ENCODE results near the gene WNT9A.
A peak's percentile ranks its signal among the peaks of the same experiment; 100 is the strongest.

WNT9A gene

DNA sequence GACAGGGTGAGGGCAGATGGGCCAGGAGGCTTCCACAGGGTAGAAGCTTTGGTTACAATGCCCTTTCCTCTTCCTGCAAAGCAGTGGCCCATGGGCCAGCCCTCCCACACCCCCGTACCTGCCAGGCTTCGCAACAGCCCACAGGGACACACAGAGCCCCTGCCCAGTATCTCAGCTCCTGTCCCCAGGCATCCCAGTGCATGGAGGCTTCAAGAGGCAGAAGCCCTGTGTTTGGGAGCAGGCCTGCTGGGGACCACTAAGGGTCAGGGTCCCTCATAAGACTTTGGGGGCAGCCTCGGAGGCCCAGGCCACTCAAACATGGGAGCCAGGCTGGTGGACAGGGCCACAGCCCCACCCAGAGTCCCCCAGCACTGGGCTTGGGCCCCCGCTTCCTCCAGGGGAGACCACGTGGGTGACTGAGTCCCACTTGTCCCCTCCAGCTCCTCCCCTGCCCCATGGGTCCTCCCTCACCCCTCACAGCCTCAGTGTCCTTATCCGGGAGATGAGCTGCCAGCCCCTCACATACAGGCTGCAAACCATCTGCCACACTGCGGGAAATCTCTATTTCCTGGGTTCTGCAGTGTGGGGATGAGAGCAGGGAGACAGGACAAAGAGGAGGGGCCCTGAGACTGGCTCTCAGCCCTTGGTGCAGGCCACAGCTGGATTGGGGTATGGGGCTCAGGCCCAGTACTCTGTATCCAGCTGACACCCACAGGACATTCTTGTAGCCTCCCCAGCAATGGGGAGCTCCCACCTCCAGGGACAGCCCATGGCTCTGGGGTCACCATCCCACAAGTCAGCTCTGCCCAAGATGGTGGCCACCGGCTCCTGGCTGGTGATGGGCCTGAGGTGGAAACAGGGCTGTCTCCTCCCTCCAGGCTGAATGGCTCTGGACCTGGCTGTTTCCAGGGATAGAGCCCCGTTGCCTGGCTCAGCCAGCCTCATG lies 50.7 kb downstream of the WNT9A start:
- no peak for DNase-seq

DNA sequence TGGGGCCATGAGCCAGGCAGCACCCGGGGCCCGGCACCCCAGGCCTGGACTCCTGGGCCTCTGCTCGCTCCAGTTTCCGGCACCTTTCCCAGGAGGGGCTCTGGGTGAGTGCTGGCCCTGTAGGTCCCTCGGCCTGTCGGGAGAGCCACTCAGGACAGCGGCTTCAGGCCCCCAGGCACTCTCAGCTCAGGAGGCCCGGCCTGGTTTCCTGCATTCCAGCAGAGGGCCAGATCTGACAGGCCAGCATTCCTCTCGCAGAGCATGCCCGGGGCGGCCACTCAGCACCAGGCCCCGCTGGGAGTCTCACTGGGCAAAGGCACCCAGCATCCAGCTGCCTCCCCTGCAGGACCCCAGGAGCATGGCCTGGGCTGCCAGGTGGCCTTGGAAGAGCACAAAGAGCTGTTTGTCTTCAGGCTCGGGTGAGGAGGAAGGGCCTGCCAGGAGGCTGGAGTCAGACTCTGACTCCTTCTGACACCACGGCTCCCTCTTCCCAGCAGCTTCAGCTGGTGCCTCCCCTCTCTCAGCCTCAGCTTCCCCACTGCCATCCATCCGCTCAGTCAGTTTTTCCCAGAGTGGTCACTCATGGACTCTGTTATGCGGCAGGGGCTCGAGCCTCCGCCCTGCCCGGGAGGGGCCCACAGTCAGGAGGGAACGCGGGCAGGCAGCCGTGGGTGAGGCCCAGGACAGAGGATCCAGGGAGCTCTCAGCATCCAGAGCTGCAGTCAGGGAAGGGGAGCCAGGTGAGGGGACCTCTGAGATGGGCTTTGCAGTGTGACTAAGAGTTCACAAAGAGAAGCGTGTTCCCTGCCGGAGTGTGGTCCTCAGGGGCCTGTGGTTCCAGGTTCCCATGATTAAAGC lies 51.7 kb downstream of the WNT9A start:
- DNase-seq, result no peak

DNA sequence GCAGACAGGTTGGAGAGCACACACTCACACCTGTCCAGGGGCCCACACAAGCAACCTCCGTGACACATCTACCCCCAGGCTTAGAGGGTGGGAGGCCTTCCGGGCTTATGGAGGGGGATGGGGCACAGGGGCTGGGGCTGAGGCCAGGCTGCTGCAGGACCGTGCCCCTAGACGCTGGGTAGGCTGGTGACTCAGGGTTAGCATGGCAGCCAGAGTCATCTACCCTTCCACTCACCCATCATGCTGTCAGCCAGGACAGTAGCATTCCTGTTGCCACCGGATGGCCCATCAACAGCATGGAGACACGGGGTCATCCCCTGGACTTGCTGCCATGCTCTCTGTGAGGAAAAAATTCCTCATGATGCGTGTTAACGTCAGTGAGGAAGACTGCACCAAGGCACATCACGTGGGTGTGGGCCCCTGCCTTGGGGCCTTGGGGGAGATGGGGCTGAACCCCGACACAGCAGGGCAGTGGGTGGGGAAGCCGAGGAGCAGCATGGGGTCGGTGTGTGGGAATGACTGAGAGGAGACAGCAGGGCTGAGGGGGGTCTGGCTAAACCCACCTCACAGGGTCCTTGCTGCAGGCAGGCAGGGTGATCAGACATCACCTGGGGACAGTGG lies 52.8 kb downstream of the WNT9A start:
- DNase-seq, result no peak

DNA sequence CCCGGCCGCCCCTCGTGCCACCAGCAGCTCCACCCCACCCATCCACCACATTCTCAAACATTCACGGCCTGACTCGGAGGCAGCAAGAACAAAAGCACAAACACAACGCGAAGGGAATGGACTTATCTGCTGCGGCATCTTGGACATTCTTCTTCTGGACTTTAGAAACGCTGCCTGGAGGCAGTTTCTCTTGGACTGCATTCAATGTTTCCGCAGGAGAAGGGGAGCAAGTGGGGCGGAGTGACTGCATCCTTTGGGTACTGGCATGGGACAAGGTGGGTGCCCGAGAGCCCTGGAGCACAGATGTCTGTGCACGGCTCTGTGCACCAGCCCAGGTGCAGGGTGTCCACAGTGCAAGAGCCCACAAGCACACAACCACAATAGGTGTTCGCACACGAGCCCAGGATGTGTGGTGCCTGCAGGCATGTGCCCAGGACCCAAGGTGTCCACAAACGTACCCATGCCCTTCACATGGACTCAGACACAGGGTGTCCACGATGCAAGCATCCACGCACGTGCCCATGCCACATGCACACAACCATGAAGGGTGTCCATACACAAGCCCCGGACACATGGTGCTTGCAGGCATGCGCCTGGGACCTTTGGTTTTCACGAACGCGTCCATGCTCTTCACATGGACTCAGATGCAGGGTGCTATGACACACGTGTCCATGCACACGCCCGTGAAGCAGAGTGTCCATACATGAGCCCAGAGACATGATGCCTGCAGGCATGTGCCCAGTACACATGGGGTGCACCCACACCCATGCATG lies 53.6 kb downstream of the WNT9A start:
- DNase-seq, result no peak

DNA sequence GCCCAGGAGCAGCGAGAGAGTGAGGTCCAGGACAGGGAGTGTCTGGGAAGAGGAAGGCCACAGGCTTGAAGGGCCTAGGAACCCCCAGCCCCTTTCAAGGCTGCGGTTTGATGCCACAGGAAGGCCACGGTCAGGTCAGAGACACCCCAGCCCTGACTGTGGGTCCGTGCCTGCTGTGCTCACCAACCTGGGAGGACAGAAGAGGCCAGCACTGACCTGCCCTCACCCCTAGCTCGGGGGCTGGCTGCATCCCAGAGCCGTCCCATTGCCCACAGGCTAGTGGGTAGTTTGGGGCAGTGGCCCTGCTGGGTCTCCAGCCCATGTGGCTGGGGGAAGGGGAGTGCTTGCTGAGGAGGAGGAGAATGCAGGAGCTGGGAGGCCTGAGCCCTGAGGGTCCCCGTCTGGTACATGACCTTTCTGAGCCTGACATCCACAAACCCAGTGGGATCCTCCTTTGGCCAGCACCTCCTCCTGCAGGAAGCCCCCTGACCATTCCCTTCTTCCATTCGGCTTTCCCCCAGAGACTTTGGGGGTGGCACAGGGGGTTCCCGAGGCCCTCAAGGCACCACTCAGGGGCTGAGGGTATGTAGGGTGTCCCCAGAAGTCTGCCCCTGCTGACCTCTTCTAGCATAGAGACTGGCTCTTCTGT lies 54.3 kb downstream of the WNT9A start:
- DNase-seq, result no peak

DNA sequence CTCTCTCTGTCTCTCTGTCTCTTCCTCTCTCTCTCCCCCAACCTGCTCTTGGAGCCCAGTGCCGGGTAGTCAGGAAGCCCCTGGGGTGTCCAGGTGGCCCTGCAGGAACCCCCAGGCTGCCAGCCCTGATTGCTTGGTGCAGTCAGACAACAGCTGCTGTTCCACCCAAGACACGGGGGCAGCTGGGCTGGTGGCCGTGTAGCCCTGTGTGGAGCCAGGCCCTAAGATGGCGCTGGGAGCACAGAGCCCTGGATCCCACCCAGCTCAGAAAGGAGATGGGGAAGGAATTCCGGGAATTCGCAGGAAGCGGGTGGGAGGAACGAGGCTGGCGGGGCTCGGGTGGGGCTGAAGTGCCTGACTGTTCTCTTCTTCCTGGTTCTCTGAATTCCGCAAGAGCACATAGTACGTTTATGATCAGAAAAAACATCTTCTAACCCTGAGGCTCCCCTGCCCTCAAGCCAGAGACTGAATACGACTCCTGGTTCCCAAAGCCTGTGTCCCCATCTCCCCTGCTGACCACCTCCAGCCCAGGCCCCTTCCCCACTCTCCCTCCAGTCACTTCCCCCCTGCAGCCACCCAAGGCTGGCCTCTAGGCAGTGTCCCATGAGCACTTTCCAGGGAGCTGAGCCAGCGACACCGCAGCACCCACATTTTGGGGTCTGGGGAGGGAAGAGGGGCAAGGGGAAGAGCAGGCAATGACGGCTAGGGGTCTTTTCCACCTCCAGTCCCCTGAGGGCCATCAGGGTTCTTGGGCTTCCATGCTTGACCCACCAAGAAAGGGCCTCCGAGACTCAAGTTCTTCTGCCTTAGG lies 55.0 kb downstream of the WNT9A start:
- no peak for DNase-seq

DNA sequence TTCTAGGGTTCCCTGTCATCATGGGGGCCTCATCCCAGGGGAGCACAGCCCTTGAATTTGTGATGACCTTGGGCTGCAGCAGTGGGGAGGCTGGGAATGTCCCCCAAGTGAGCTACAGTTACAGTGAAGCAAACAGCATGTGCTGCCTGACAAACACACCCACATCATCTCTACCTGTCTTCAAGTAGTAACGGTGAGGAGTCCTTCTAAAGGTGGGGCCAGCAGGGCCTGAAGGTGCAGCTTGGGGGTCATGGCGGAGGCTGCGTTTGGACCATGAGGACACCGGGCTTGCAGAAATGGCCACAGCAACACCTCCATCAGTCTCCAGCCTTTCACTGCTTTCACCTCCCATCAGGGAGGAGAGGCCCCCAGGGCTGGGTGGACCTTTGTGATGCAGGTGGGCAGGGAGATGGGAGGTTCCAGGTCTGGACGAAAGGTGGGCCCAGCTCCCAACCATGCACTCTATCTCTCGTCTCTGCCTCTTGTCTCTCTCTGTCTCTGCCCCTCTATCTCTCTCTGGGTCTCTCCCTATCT lies 55.7 kb downstream of the WNT9A start:
- DNase-seq, result no peak

DNA sequence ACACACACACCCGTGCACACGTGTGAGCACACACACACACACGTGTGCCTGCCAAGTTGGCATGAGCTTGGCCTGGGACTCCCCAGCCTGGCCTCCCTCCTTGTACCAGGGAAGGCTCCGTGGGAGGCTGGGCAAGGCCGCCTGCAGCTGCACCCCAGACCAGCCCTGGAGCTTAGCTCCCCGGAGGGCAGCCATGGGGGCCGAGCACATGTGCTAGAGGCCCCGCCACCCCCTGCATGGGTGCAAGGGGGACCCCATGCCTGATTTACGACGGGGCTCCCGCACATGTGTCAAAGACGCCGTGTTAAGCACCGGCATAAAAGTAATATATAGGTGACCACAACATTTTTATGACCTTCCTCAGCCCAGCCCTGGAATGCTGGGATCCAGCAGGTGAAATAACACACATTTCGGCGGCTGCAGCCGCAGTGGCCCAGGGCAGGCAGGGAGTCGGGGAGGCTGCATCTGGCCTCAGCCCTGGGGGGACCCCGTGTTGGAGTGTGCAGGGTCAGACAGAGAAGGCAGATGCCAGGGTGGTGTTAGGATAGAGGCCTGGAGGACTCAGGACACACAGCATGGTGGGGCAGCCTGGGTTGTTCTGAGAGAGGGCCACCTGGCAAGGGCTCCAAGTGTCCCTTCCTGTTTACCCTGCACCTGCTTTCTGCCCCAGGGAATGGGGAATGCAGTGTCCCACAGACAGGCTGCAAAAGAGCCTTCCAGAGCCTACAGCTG lies 56.3 kb downstream of the WNT9A start:
- no peak for DNase-seq

DNA sequence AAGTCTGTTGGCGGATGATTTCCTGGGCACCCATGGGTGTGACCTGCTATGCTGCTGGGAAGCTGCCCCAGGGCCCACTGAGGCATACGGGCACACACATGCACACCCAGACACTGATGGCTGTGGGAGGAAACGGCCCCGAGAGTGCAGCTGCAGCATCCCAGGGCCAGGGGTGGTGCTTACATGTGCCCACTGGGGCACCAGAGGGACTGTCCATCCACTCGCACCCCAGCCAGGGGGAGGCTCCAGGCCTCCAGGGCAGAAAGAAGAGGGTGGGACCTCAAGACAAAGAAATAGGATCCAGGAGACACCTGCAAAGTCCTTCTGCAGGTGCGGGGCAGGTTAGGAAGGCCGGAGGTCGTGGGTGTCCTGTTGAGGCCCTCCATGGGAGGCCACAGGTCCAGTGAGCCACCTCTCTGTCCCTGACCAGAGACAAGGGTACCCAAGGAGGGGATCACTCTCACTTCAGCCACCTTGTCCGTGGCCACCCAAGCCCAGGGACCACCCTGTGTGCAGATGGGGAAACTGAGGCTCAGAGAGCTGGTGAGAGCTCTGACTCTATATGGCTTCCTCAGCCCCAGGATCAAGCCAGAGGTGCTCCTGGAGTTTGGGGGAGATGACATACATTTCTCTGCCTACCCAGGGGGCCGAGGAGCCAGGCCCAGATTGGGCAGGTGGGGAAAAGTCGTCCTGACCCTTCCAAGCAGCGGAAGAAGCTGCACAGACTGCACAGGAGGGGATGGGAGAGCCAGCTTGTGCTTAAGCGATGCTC lies 57.1 kb downstream of the WNT9A start:
- DNase-seq, result no peak

DNA sequence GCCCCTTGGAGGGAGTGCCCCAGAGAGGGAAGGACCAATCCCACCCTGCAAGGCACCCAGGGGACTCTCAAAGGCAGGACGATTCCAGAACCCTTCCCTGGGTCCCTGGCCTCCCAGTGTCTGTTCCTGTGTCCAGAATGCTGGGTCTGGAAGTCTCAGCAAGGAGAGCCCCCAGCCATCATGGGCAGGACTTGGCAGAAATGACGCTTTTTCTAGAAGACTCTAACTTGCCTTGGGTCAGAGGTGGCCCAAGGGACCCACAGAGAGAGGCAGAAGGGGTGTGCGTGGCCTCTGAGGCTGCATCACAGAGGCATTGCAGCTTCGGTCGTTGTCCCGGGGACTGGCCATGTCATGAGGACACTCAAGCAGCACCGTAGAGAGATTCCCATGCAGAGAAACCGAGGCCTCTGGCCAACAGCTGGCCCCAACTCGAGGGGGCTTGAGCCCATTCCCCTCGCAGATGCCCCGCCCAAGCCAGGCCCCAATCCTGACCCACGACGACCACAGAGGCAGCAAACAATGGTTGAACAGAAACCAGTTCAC lies 57.8 kb downstream of the WNT9A start:
- no peak for DNase-seq

DNA sequence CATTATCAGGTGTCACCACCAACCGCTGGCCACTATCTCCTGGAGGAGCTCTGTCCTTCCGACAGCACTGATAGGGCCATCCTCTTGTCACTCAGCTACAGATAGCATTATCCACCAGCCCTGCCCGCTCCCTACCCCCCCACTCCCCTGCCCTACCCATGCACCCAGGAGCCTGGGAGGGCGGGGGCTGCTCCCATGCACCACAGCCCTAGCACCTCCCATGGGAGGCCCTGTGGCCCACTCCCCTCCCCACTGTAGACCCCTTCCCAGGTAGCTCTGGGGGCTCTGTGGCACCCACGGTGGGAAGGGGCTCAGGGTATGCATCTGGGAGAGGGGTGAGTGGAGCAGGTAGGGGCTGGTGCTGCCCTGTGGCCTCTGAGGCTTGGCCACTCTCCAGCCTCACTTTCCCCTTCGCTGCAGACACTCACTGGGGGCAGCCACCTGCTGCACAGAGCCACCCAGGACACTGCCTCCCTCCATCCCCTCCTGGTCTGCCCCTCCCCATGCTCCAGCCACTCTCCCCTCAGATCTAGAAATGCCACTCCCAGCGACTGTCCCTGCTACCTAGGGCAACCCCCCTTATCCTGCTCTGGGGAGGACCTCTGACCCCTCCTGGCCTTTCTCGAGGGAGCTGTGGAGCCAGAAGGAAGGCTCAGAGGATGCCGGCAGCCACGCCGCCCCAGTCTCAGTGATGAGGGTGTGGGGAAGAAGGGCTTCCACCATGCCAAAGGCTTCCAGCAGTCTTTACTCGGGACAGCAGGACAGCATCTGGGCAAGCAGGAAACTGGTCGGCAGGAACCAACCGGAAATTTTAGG lies 58.5 kb downstream of the WNT9A start:
- no peak for DNase-seq

DNA sequence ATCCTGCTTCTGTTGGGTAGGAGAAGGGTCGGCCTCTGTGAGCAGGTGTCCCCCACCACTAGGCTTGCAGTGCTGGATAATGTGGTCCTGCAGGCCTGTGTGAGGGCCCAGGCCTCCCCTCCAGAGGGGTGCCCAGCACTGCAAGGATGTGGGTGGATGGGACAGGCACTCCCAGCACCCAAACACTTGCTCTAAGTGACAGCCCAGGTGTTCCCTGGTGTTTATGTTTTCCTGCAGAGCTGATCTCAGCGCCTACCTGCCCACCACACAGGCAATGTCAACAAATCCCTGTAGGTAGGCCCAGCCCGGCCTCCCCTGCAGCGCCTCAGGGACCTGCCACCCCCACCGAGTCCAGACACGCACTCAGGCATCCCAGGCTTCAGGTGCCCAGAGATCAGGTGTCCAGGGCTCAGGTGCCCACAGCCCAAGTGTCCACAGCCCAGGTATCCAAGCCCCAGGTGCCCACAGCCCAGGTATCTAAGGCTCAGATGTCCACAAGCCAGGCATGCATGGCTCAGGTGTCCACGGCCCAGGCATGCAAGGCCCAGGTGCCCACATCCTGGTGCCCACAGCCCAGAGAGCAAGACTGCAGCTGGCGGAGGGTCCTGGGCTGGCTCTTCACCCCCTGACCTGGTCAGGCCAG lies 59.2 kb downstream of the WNT9A start:
- DNase-seq, result no peak

DNA sequence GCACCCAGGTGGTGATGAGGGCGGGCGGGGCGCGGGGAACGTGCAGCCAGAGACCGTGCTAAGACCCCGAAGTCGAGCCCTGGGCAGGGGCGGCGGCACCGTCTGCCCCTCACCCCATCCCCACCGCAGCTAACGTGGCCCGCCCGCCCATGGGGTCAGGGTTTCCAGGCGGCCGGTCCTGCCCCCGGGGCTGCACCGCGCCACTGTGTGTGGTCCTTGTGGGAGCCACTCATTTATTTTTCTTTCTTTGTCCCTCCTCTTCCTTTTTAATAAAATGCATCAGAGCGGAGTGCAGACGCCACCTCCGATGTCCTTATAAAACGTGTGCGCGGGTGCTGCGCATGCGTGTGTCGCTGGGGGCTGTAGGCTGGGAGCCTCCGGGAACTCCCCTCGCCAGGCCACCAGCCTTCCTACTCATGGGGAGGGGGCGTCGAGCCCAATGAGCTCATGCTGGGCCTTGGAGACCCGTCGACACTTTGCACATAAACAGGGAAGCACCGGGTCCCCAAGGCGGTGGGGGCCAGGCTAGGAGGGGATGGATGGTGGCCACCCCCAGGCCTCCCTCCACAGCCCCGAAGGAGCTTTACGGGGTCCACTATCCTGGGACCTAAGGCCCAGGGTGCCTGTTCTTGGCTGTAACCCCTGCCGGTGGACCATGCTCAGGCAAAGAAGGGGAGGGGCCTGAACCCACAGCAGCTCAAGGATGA lies 59.9 kb downstream of the WNT9A start:
- DNase-seq, result peak; percentile 24

DNA sequence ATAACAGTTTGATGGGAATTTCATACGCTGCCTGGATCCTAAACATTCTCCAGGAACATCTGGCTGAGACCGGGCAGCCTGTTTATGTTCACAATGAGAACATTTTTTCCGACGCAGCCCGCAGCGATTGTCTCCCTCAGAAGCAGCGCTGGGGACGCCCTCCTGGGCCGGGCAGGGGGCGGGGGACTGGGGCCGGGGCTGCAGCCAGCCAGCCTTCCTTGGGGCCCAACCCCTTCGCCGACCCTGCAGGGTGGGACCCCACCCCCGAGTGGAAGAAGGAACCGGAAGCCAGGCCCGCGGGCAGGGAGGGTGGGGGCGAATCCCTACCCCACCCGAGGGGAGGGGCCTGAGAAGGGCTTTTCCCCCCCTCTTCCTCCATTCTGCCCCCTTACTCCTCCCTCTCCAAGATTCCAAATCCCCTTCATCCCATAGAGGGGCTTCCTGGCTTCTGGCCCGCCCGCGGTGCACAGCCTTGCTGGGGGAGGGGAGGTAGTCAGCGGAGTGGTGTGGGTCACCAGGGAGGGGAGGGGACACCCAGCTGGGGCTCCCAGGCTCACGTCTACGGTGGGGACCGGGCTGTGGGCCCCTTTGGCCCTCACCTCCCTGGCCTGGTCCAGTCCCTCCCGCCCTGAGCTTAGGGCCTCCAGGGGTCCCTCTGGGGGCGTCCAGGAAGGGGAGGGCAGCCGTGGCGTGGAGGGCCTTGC lies 60.6 kb downstream of the WNT9A start:
- no peak for DNase-seq

DNA sequence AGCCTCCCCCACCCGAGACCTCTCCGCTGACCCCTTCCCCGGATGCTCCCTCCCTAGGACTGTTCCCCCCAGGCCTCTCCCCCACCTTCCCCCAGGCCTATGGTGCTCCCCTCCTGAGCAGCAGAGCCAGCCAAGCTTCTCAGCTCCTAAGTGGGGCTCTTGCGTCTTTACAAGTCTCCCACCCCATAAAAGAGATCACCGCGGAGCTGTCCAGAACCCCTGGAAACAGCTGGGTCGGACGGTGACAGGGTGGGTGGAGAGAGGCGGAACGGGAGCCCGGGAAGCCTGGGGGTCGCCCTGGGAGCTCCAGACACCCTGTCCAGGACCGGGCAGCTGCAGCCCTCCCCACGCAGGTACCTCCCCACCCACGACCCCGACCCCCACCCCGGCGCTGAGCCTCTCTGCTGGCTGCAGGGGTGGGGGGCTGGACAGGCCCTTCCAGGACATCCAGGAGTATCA lies 61.2 kb downstream of the WNT9A start:
- DNase-seq, result no peak
